ENCODE data around the gene HOXC9. TPM values are rescaled to one million over a fixed set of nuclear protein-coding genes. Genes with fewer than 3 reads are reported as not detected.

HOXC9 gene
- total RNA-seq, 1 experiment from 2014 or later, result 4.9 TPM

DNA sequence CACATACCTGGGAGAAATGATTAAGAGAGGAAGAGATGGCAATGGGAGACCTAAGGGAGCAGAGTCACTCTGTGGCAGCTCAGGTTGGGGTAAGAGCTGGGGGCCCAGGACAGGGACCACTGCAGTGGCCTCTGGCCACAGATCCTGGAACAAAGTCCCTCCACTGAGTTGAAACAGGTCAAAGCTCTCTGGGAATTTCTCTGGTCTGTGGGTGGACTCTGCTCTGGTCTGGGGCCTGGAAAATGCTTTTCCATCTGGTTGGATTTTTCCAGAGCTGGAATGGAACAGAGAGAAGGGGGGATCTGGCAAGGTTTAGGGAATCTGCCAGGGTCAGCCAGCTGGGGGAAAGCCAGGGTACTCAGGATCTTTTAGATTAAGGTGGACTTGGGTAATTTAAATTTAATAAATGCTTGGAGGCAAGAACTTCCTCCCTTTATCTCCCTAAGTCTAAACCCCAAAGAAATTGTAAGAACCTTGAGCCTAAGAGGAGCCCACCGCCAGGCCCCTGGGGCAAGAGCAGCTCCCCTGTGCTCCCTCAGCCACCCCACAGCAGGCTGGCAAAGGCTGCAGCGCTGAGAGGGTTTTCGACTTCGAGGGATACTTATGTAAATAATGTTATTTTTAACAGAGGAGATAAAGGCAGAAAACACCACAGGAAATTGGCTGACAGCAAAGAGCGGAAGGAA lies 11.3 kb upstream of the HOXC9 start:
- no peak for DNase-seq (ENCODE audit: low read depth)

DNA sequence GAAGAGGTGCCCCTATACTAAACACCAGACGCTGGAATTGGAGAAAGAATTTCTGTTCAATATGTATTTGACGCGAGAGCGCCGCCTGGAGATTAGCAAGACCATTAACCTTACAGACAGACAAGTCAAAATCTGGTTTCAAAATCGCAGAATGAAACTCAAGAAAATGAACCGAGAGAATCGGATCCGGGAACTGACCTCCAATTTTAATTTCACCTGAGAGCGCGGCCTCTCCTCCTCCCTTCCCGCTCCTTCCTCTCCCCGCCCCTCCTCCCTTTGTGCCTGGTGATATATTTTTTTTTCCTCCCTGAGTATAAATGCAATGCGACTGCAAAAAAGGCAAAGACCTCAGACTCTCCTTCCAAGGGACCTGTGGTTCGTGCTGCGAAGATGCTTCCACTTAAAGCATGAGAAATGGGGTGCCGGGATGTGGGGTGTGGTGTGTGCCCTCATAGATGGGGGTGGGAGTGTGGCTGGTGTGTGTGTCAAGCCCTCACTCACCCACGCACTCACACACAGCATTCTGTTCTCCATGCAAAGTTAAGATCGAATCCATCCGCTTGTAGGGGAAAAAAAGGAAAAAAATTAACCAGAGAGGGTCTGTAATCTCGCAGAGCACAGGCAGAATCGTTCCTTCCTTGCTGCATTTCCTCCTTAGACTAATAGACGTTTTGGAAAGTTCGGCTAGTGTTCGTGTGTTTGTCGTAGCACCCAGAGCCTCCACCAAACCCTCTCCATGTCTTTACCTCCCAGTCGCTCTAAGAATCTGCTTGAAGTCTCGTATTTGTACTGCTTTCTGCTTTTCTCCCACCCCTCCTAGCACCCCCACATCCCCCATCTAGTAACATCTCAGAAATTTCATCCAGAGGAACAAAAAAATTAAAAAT lies 10.5 kb upstream of the HOXC9 start:
- peak; percentile 86 for DNase-seq (ENCODE audit: low read depth)

GRCh38 chr12:53990311-53991076 lies 9.5 kb upstream of the HOXC9 start:
- DNase-seq (ENCODE audit: low read depth), result peak; percentile 52

DNA sequence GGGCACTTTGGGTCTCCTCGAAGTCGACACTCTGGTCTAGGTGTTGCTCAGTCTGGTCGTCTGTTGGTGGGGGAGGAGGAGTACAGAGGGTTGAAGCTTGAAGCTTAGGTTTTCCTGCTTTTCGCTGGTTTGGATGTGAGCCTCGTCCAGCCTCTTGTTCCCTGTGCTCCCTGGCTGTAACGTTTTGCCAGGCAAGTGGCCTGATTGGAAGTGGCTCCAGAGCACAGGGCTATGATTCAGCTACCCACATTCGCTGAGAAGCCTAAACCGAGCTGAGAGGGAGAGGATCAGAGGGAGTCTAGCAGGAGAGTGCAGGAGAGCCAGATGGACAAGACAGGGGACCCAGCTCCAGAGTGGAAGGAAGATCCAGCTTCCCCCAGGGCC lies 8.9 kb upstream of the HOXC9 start:
- peak; percentile 87 for DNase-seq (ENCODE audit: low read depth)

DNA sequence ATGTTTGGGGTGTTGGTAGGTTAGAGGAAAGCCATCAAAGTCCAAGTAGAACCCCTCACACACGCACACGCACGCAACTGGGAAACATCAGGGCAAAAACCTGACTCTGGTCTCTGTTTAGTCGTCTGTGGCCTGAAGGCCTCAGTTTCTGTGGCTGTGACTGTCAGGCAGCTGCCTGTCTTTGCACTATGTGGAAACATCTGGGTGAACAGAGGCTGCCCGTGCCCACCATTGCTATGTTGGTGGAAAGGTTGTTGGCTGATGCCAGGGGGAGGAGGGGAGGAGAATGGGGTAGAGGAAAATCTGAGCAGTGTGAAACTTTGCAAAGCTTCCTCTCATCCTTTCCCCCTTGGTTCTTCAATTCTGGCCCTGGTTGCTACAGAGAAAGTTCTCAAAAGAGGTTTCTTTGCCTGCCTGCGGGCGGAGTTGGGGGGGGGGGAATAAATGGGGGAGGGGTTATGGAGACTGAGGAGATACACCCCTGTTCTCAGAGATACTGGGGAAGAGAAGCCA lies 7.5 kb upstream of the HOXC9 start:
- DNase-seq (ENCODE audit: low read depth), result no peak

DNA sequence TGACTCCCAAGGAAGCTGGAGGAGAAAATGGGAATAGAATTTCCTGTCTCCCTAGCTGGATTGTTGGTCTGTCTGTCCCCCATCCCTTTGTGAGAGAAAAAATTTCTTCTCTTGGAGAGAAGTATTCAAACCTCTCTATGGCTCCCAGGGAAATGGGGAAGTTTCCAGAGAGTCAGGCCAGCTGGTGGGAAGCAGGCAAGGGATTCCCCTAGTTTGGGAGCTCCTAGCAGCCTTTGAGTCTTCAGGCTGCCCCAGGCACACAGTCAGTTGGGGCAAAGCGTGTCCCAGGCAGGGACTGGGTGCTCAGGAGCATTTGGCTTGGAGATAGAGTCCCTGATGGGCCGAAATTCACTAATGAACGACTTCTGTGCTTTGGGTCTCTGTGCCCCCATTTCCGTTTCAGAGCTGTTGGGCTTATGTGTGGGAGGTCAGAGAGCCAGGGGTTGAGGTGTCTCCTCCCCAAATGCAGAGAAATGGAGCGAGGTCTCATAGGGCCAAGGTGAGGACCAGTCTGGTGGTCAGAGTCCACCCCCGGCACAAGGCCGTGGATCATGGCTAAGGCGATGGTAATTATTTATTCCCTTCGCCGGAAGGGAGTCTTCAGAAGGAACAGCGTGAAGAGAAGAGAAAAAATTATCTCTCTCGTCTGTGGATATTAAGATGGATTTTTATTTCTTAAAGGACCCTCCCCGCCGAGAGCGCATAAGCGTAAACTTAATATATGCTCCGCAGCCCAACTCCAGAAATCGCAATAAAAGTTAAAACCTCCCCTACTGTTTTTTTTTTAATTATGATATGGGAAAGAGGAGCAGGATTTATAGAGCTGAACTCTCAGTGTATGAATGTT lies 6.6 kb upstream of the HOXC9 start:
- no peak for DNase-seq (ENCODE audit: low read depth)

DNA sequence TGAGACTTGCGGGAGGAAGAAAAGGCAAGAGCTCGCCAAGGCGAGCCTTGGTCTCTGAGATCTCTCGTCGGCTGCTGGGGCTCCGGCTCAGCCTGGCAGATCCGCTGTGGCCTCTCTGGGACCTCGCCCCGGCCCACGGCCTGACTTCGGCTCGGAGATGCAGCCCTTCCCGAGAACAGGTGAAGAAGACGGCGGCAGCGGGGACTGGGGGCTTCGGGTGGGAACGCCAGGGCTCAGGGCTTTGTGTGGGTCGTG lies 6.0 kb upstream of the HOXC9 start:
- DNase-seq (ENCODE audit: low read depth), result no peak

- DNase-seq (ENCODE audit: low read depth), result no peak
Observed at GRCh38 chr12:53994264-53995001, 5.5 kb upstream of the HOXC9 start.

- no peak for DNase-seq (ENCODE audit: low read depth)
Observed at GRCh38 chr12:53995002-53995377, 5.0 kb upstream of the HOXC9 start.

DNA sequence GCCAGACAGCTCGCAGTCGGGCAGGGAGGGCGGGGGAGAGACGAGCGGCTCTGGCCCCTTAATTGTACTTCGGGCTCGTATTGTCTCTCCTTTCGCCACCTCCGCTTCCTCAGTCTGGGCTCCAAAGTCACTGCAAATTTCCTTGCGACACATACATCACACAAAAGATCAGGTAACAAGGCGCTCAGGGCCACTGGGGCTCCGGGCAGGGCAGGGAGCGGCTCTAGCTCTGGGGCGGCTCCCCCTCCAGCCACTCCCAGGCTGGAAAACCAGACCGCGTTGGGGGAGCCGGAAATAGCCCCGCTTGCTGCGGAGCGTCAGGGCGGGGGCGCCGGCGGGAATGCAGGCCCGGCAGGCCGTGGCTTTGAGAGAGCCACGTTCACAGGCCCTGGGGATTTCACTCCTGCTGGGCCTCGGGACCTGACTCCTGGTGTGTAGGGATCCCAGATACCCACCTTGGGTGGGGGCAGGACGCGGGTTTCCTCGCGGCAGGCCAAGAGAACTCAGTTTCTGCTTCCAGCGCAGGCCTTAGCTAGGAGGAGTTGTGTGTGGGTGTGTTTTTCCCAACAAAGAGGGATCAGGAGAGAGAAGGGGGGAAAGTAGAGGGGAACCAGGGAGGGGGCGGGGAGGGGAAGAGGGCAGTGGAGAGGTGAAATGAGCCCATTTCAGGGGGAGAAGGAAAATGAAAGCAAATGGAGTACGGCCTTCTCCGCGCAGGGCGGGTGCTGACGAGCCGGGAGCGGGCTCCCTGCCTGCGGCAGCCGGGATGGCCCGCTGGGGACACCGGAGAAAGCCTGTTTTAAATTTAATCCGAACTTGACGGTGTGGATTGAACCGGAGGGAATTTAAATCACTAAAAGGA lies 4.4 kb upstream of the HOXC9 start:
- DNase-seq (ENCODE audit: low read depth), result no peak

GRCh38 chr12:53996240-53997203 lies 3.4 kb upstream of the HOXC9 start:
- DNase-seq (ENCODE audit: low read depth), result no peak

- DNase-seq (ENCODE audit: low read depth), result no peak
Observed at GRCh38 chr12:53997204-53998109, 2.5 kb upstream of the HOXC9 start.

- no peak for DNase-seq (ENCODE audit: low read depth)
Observed at GRCh38 chr12:53998110-53998899, 1.7 kb upstream of the HOXC9 start.

DNA sequence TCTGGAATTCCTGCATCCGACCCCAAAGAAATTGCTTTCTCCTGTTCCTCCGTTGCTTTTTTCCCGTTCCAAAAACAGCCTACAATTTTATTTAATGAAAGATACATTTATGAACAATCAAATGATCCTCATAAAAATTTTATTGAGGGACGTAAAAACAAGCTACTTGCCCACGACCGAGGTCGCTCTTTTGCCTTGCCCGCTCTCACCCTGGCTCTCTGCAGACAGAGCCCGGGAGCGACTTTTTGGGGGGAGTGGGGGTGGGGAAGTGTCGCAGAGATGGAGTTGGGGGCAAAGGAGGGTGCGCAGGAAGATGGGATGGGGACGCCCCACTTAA lies 1.1 kb upstream of the HOXC9 start:
- DNase-seq (ENCODE audit: low read depth), result no peak

GRCh38 chr12:53999559-54000115 lies 324 bp upstream of the HOXC9 start:
- DNase-seq (ENCODE audit: low read depth), result peak; percentile 77

DNA sequence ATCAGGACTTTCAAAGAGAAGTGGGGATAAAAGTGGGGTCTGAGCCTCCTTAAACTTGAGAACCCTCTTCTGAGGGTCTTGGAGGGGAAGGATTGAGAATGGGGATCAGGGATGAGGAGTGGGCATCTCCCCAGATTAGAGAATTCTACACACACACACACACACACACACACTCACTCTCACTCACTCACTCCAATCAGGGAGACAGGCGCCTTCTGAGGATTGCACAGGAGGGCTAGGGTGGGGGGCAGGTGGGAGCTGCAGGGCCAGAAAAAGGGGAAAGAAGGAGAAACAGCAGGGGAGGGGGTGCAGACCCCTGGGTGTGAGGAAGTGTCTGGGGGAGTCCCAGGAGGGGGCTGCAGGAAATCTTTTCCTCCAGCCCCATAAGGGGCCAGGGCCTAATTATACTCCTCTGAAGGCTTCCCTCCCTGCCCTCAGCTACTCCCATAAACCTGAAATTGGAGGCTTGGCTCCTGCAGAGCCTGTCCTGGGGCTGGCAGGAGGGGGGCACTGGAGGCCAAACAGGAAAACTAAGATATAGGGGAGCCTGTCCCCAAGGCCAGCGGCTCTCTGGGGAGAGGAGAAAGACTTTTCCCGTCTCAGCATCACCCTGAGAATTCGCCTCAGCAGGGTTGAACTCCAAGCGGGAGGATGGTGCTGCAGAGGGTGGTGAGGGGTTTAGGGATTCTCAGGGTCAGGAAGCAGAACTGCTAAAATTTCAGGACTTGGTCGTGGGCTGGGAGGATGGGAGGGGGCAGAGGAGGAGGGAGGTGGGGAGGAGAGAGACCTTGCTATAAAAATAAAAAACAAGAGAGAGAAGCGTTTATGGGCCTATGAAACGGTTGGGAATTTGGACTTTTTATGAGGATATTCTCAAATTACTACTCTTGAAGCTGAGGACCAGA lies 1.6 kb downstream of the HOXC9 start:
- no peak for DNase-seq (ENCODE audit: low read depth)
